NB4 (cell line): ENCODE data around the gene CHN1.

ENCODE experiments used
- DNase-seq: peaks from one replicate; pipeline ENCODE4 v3.0.0; 2010; ENCODE audit warnings: low read depth
- H3K4me3 ChIP-seq: one replicate; pipeline ENCODE4 v1.5.1; 2011; ENCODE audit warnings: mild to moderate bottlenecking, low read depth, low read length, moderate library complexity
- CTCF ChIP-seq: IDR thresholded peaks from one replicate; pipeline ENCODE4 v1.5.1; 2012; ENCODE audit warnings: low read depth, low read length
- MAX ChIP-seq: IDR thresholded peaks from 2 replicates; pipeline ENCODE4 v1.6.1; 2011; ENCODE audit warnings: low read depth, low read length
- MYC ChIP-seq: IDR thresholded peaks from 2 replicates; pipeline ENCODE4 v1.6.1; 2011; ENCODE audit warnings: low read depth, low read length
- POLR2A ChIP-seq: IDR thresholded peaks from 2 replicates; pipeline ENCODE4 v1.6.1; 2011; ENCODE audit warnings: mild to moderate bottlenecking; ENCODE audit not compliant: insufficient read length; ENCODE audit errors: extremely low read depth

The CHN1 gene

GRCh38 chr2:174863183-174863582, 142.0 kb downstream of the CHN1 start:
- no peak for DNase-seq
- TF ChIP-seq CTCF, result no peak
- no peak for TF ChIP-seq MAX
- H3K4me3 ChIP-seq, result no peak overlapping the region

- no peak overlapping the region for H3K4me3 ChIP-seq
- DNase-seq, result no peak
- no peak for TF ChIP-seq CTCF
- no peak for TF ChIP-seq MYC
- no peak for TF ChIP-seq MAX
- no peak for TF ChIP-seq POLR2A
Measured at GRCh38 chr2:174859563-174860169, 145.5 kb downstream of the CHN1 start.

- no peak for TF ChIP-seq MYC
- TF ChIP-seq CTCF, result no peak
- TF ChIP-seq MAX, result no peak
- TF ChIP-seq POLR2A, result no peak
- no peak for DNase-seq
- H3K4me3 ChIP-seq, result no peak overlapping the region
Measured at GRCh38 chr2:174858745-174859144, 146.4 kb downstream of the CHN1 start.

GRCh38 chr2:174856447-174856846, 148.7 kb downstream of the CHN1 start:
- H3K4me3 ChIP-seq, result no peak overlapping the region
- no peak for DNase-seq
- no peak for TF ChIP-seq MAX
- TF ChIP-seq POLR2A, result no peak
- TF ChIP-seq MYC, result no peak
- no peak for TF ChIP-seq CTCF

GRCh38 chr2:174846941-174847938, 157.9 kb downstream of the CHN1 start:
- DNase-seq, result peak; percentile 22
- TF ChIP-seq POLR2A (no peak), CTCF (no peak), MAX (no peak), MYC (no peak)
- no peak overlapping the region for H3K4me3 ChIP-seq
